Measurements from ENCODE around the gene R3HCC1L.
A peak's percentile ranks its signal among the peaks of the same experiment; 100 is the strongest.

R3HCC1L gene

GRCh38 chr10:98269435-98269912 lies 135.0 kb downstream of the R3HCC1L start:
- TF ChIP-seq Cebpa-rat (IDR thresholded peaks at IDR 0.05), result no peak
- peaks cover 0 to 32% (median 0%) of the 10 kb centered on the region in 11 experiments; a peak in 6 of 22 replicates for H3K27me3 ChIP-seq
- peaks cover 0 to 5% (median 0%) of the 10 kb centered on the region in 11 experiments; a peak in 1 of 22 replicates for H4K20me1 ChIP-seq
- peak overlapping the region in 3 of 11 experiments; percentile 10 to 34 (median 29); a peak in 3 of 22 replicates for H3K9ac ChIP-seq
- H3K9me3 ChIP-seq (replicated peaks in 1 of 11), result no peaks in the 10 kb centered on the region
- H3K27ac ChIP-seq, result peak overlapping the region in 2 of 11 experiments; percentile 13 to 29; a peak in 3 of 22 replicates
- H3K36me3 ChIP-seq, result no peaks in the 10 kb centered on the region
- H3K4me3 ChIP-seq, result no peak overlapping the region
- peaks cover 3 to 80% (median 73%) of the 10 kb centered on the region in 10 experiments for H3K4me1 ChIP-seq
- H3K4me2 ChIP-seq, result peak overlapping the region in 9 of 11 experiments; percentile 70 to 95 (median 89); a peak in 18 of 22 replicates

DNA sequence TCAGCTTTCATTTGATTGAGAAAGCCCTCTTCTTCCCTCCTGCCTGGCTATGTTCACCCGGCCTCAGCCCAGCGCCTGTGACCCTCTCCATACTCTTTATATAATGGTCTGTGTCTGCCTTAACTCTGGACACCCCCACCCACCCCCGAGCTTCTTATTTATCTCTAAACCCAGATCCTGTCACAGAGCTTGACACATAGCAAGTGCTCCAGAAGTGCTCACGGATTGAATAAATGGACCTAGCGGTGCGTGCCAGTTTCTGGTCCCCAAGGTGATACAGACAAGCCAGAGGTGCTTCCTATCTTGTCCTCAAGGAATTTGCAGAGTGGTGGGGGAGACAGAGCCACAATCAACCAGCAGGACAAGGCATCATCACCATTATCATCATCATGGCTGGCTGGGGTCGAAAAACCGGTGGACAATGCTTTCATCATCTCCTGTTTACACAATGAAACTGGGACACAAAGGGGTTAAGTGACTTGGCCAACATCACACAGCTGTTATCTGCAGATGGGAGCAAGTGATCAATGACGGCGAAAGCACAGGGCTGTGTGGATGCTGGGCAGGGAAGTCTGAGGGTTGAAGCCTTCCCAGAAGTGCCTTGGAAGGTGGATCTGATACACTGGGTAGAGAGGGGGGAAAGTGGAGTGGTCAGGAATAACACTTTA lies 135.8 kb downstream of the R3HCC1L start:
- Histone ChIP-seq H3K4me2 (peak overlapping the region in 9 of 11 experiments; percentile 70 to 95 (median 89); a peak in 17 of 22 replicates), H3K27me3 (peaks cover 0 to 32% (median 0%) of the 10 kb centered on the region in 11 experiments; a peak in 6 of 22 replicates), H3K36me3 (no peaks in the 10 kb centered on the region), H3K9ac (peak overlapping the region in 2 of 11 experiments; percentile 29 to 34; a peak in 3 of 22 replicates), H3K27ac (peak overlapping the region in 2 of 11 experiments; percentile 13 to 29; a peak in 2 of 22 replicates), H4K20me1 (peaks cover 0 to 5% (median 0%) of the 10 kb centered on the region in 11 experiments; a peak in 1 of 22 replicates), H3K4me1 (peaks cover 0 to 73% (median 66%) of the 10 kb centered on the region in 10 experiments; a peak in 19 of 20 replicates), H3K4me3 (no peak overlapping the region), H3K9me3 (replicated peaks in 1 of 11) (no peaks in the 10 kb centered on the region)
- no peak for TF ChIP-seq Cebpa-rat (IDR thresholded peaks at IDR 0.05)

- Histone ChIP-seq H3K4me2 (peak overlapping the region in 8 of 11 experiments; percentile 70 to 95 (median 87); a peak in 15 of 22 replicates), H3K36me3 (no peaks in the 10 kb centered on the region), H3K4me1 (peaks cover 0 to 67% (median 60%) of the 10 kb centered on the region in 10 experiments; a peak in 19 of 20 replicates), H3K9me3 (replicated peaks in 1 of 11) (no peaks in the 10 kb centered on the region), H4K20me1 (peaks cover 0 to 5% (median 0%) of the 10 kb centered on the region in 11 experiments; a peak in 1 of 22 replicates), H3K27me3 (peaks cover 0 to 32% (median 0%) of the 10 kb centered on the region in 11 experiments; a peak in 6 of 22 replicates), H3K4me3 (no peak overlapping the region), H3K27ac (no peak overlapping the region), H3K9ac (peak overlapping the region in 1 of 11 experiments; percentile 4; a peak in 1 of 22 replicates)
- TF ChIP-seq Cebpa-rat (IDR thresholded peaks at IDR 0.05), result no peak
Observed at GRCh38 chr10:98270786-98271185, 136.3 kb downstream of the R3HCC1L start.

GRCh38 chr10:98272245-98272644 lies 137.8 kb downstream of the R3HCC1L start:
- Histone ChIP-seq H3K9me3 (replicated peaks in 1 of 11) (no peaks in the 10 kb centered on the region), H3K4me1 (peaks cover 0 to 53% (median 45%) of the 10 kb centered on the region in 10 experiments; a peak in 18 of 20 replicates), H4K20me1 (peaks cover 0 to 5% (median 0%) of the 10 kb centered on the region in 11 experiments; a peak in 1 of 22 replicates), H3K27me3 (peaks cover 0 to 30% (median 0%) of the 10 kb centered on the region in 11 experiments; a peak in 6 of 22 replicates), H3K4me3 (no peak overlapping the region), H3K27ac (no peak overlapping the region), H3K9ac (no peak overlapping the region), H3K36me3 (no peaks in the 10 kb centered on the region), H3K4me2 (peak overlapping the region in 4 of 11 experiments; percentile 7 to 25 (median 16); a peak in 5 of 22 replicates)
- TF ChIP-seq Cebpa-rat (IDR thresholded peaks at IDR 0.05), result no peak

- TF ChIP-seq Cebpa-rat (IDR thresholded peaks at IDR 0.05), result no peak
- no peak overlapping the region for H3K4me3 ChIP-seq
- peak overlapping the region in 6 of 11 experiments; percentile 5 to 34 (median 16); a peak in 7 of 22 replicates for H3K4me2 ChIP-seq
- H3K9ac ChIP-seq, result no peak overlapping the region
- no peaks in the 10 kb centered on the region for H3K9me3 ChIP-seq (replicated peaks in 1 of 11)
- H3K36me3 ChIP-seq, result no peaks in the 10 kb centered on the region
- peaks cover 0 to 26% (median 0%) of the 10 kb centered on the region in 11 experiments; a peak in 6 of 22 replicates for H3K27me3 ChIP-seq
- peaks cover 0 to 5% (median 0%) of the 10 kb centered on the region in 11 experiments; a peak in 1 of 22 replicates for H4K20me1 ChIP-seq
- H3K27ac ChIP-seq, result no peak overlapping the region
- peaks cover 0 to 49% (median 42%) of the 10 kb centered on the region in 10 experiments; a peak in 18 of 20 replicates for H3K4me1 ChIP-seq
Observed at GRCh38 chr10:98272656-98273055, 138.2 kb downstream of the R3HCC1L start.

GRCh38 chr10:98273057-98273850 lies 138.8 kb downstream of the R3HCC1L start:
- H3K4me2 ChIP-seq, result peak overlapping the region in 5 of 11 experiments; percentile 5 to 34 (median 21); a peak in 6 of 22 replicates

GRCh38 chr10:98274562-98274961 lies 140.1 kb downstream of the R3HCC1L start:
- H3K9me3 ChIP-seq (replicated peaks in 1 of 11), result no peaks in the 10 kb centered on the region
- no peak overlapping the region for H3K4me3 ChIP-seq
- no peak overlapping the region for H3K9ac ChIP-seq
- no peak overlapping the region for H3K27ac ChIP-seq
- no peak for TF ChIP-seq Cebpa-rat (IDR thresholded peaks at IDR 0.05)
- peaks cover 0 to 32% (median 25%) of the 10 kb centered on the region in 10 experiments; a peak in 16 of 20 replicates for H3K4me1 ChIP-seq
- no peak overlapping the region for H3K4me2 ChIP-seq
- peaks cover 0 to 5% (median 0%) of the 10 kb centered on the region in 11 experiments; a peak in 1 of 22 replicates for H4K20me1 ChIP-seq
- H3K36me3 ChIP-seq, result no peaks in the 10 kb centered on the region
- H3K27me3 ChIP-seq, result peaks cover 0 to 11% (median 0%) of the 10 kb centered on the region in 11 experiments; a peak in 4 of 22 replicates

More at GRCh38 chr10:98273057-98273850, 138.8 kb downstream of the R3HCC1L start:
- H3K27ac ChIP-seq, result no peak overlapping the region
- TF ChIP-seq Cebpa-rat (IDR thresholded peaks at IDR 0.05), result no peak
- no peak overlapping the region for H3K4me3 ChIP-seq
- H4K20me1 ChIP-seq, result peaks cover 0 to 5% (median 0%) of the 10 kb centered on the region in 11 experiments; a peak in 1 of 22 replicates
- peaks cover 0 to 22% (median 0%) of the 10 kb centered on the region in 11 experiments; a peak in 4 of 22 replicates for H3K27me3 ChIP-seq
- H3K4me1 ChIP-seq, result peaks cover 0 to 45% (median 37%) of the 10 kb centered on the region in 10 experiments; a peak in 16 of 20 replicates
- H3K9me3 ChIP-seq (replicated peaks in 1 of 11), result no peaks in the 10 kb centered on the region
- H3K9ac ChIP-seq, result no peak overlapping the region
- no peaks in the 10 kb centered on the region for H3K36me3 ChIP-seq

DNA sequence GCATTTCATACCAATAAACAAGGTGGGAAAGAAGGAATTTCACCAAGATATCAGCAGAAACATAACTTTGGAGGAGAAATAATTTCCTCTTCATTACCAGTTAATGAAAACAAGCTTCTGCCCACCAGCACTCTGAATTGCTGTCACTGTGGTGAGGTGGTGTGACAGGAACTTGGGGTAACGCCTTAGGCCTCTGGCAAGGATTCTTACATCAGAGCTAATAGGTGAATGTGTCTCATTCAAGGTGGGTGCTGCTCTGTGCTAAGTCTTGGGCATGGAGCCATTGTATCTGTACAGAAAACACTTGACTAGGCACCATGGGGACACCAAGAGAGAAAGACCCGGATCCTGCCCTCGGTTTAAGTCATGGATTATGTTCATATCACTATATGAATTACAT lies 141.9 kb downstream of the R3HCC1L start:
- no peak overlapping the region for H3K4me3 ChIP-seq
- no peaks in the 10 kb centered on the region for H3K27me3 ChIP-seq
- H3K36me3 ChIP-seq, result no peaks in the 10 kb centered on the region
- TF ChIP-seq Cebpa-rat (IDR thresholded peaks at IDR 0.05), result no peak
- H3K4me1 ChIP-seq, result peaks cover 0 to 18% (median 9%) of the 10 kb centered on the region in 10 experiments; a peak in 10 of 20 replicates
- H3K4me2 ChIP-seq, result no peak overlapping the region
- H4K20me1 ChIP-seq, result no peaks in the 10 kb centered on the region
- H3K9ac ChIP-seq, result no peak overlapping the region
- H3K27ac ChIP-seq, result no peak overlapping the region
- peaks cover 0 to 5% (median 0%) of the 10 kb centered on the region in 11 experiments; a peak in 1 of 22 replicates for H3K9me3 ChIP-seq (replicated peaks in 1 of 11)

Data from BLaER1 treated with 17β-estradiol and CSF1 and Interleukin-3, amounts not matched to agents 10 nM and 100 nM (cell line).